Neural crest cell (in vitro differentiated cells): ENCODE data around the gene ATRN. TPM values are rescaled to one million over a fixed set of nuclear protein-coding genes. Genes with fewer than 3 reads are reported as not detected.

Experiments used
- DNase-seq: peaks from one replicate; pipeline ENCODE4 v3.0.0; 2021; ENCODE audit warnings: low read depth, mixed read lengths, low spot score
- H3K27ac Mint-ChIP-seq: one replicate; pipeline ENCODE4 v1.8.0; 2021; ENCODE audit warnings: mild to moderate bottlenecking, mixed read lengths; ENCODE audit not compliant: unreplicated experiment
- H3K27me3 Mint-ChIP-seq: 2 replicates; pipeline ENCODE4 v1.8.0; 2021; ENCODE audit warnings: low read depth, mild to moderate bottlenecking, mixed read lengths
- H3K36me3 Mint-ChIP-seq: 2 replicates; pipeline ENCODE4 v1.8.0; 2021; ENCODE audit warnings: low read depth, mild to moderate bottlenecking, mixed read lengths
- H3K4me1 Mint-ChIP-seq: 2 replicates; pipeline ENCODE4 v1.8.0; 2021; ENCODE audit warnings: mixed read lengths
- H3K4me3 Mint-ChIP-seq: one replicate; pipeline ENCODE4 v1.8.0; 2021; ENCODE audit warnings: mild to moderate bottlenecking, mixed read lengths
- H3K9me3 Mint-ChIP-seq: 2 replicates; pipeline ENCODE4 v1.8.0; 2021; ENCODE audit warnings: mixed read lengths
- total RNA-seq: library from RNA; stranded (reverse); gene quantifications from 2 replicates; pipeline ENCODE4 v1.2.1, GENCODE V29; 2021
- TF ChIP-seq, protein P1 (sequence below): fragments of 200-600 bp; sonication (generic); conservative IDR thresholded peaks from 2 replicates; pipeline ENCODE4 v1.5.0; 2021; ENCODE audit warnings: antibody characterized with exemption, mild to moderate bottlenecking

ATRN gene
- total RNA-seq, 1 donor from 2014 or later = 28.6 TPM

DNA sequence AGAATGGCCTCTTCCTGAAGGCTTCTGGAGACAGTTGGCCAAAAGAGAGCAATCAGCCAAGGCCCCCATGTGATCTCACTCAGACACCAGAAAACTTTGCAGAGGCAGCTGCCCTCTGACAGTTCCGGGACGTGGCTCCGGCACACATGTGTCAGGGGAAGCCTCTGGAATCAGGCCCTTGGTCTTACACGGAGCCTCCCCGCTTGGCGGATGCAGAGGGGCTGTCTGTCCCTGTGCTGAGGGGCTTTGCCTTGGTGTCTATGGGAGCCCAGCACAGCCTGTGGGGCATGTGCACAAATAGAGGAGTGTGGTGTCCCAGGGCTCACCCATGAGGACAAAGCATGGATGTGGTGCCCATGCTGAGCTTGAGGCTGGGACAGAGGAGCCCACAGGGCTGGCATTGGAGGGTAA, 227.8 kb downstream of the ATRN start:
- H3K36me3 Mint-ChIP-seq = no peaks in the 10 kb centered on the region
- DNase-seq = no peak
- H3K4me3 Mint-ChIP-seq = no peak overlapping the region
- H3K27ac Mint-ChIP-seq = no peak overlapping the region
- no peaks in the 10 kb centered on the region for H3K4me1 Mint-ChIP-seq
- H3K27me3 Mint-ChIP-seq = no peaks in the 10 kb centered on the region
- TF ChIP-seq, protein P1, sequence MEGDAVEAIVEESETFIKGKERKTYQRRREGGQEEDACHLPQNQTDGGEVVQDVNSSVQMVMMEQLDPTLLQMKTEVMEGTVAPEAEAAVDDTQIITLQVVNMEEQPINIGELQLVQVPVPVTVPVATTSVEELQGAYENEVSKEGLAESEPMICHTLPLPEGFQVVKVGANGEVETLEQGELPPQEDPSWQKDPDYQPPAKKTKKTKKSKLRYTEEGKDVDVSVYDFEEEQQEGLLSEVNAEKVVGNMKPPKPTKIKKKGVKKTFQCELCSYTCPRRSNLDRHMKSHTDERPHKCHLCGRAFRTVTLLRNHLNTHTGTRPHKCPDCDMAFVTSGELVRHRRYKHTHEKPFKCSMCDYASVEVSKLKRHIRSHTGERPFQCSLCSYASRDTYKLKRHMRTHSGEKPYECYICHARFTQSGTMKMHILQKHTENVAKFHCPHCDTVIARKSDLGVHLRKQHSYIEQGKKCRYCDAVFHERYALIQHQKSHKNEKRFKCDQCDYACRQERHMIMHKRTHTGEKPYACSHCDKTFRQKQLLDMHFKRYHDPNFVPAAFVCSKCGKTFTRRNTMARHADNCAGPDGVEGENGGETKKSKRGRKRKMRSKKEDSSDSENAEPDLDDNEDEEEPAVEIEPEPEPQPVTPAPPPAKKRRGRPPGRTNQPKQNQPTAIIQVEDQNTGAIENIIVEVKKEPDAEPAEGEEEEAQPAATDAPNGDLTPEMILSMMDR = no peak
- H3K9me3 Mint-ChIP-seq = no peaks in the 10 kb centered on the region

DNA sequence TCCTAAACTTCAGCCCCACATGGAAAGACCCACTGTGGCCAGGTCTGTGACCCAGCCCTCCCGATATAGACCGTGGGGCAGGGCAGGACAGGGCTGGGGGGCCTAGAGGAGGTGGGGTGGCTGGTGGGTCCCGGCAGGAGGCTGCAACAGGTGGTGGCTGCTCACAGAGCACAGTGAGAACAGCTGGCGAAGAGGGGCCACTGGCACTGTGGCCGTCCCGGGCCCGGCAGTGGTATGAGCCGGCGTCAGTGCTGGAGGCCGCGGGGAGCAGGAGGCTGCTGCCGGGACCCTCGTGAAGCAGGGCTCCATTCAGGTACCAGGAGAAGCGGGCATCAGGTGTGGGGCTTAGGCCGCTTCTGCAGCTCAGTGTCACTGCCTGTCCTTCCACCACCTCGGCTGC, 228.2 kb downstream of the ATRN start:
- Mint-ChIP-seq H3K36me3 (no peaks in the 10 kb centered on the region), H3K9me3 (no peaks in the 10 kb centered on the region), H3K4me1 (no peaks in the 10 kb centered on the region), H3K27me3 (no peaks in the 10 kb centered on the region), H3K4me3 (no peak overlapping the region), H3K27ac (no peak overlapping the region)
- DNase-seq = no peak
- TF ChIP-seq, protein P1 = no peak

Other genes with a start within 250 kb of the ATRN start
- gene SLC4A11, start 231.8 kb upstream of the ATRN start, total RNA-seq = 0.55 and 0.89 TPM in 2 replicates
- 13.2 and 13.5 TPM in 2 replicates for gene DNAAF9, start 63.3 kb upstream of the ATRN start, total RNA-seq
- not detected in 2 replicates for gene GFRA4, start 192.4 kb downstream of the ATRN start, total RNA-seq
- 3.0 and 3.2 TPM in 2 replicates for gene ADAM33, start 211.0 kb downstream of the ATRN start, total RNA-seq
- gene SIGLEC1, start 241.6 kb downstream of the ATRN start, total RNA-seq = not detected in 2 replicates